WTC11 (cell line): ENCODE measurements around the gene BACE2. TPM values are rescaled to one million over a fixed set of nuclear protein-coding genes. Genes with fewer than 3 reads are reported as not detected.

Source experiments
- ATAC-seq: fragments of 200-7000 bp; cut with Tn5 transposase; 2 replicates; pipeline ENCODE4 v1.10.0; 2021; ENCODE audit warnings: mild to moderate bottlenecking, moderate library complexity
- CTCF ChIA-PET: fragments of 300-600 bp; sonication (Branson Sonifier 250); formaldehyde crosslinking; loops from one replicate; lab custom pipeline; 2021; ENCODE audit warnings: antibody characterized with exemption; lab: Charles Lee
- POLR2A ChIA-PET: fragments of 350-600 bp; sonication (Branson Sonifier 250); formaldehyde crosslinking; loops from one replicate; lab custom pipeline; 2021; ENCODE audit warnings: antibody characterized with exemption; lab: Charles Lee
- DNase-seq: peaks from one replicate; pipeline ENCODE4 v3.0.0; 2021; ENCODE audit warnings: low spot score
- H3K27ac Mint-ChIP-seq: 2 replicates; pipeline ENCODE4 v1.8.0; 2021; ENCODE audit warnings: mixed read lengths
- H3K27me3 Mint-ChIP-seq: 2 replicates; pipeline ENCODE4 v1.8.0; 2021; ENCODE audit warnings: low read depth, mild to moderate bottlenecking, moderate library complexity, mixed read lengths
- H3K36me3 Mint-ChIP-seq: 2 replicates; pipeline ENCODE4 v1.8.0; 2021; ENCODE audit warnings: mixed read lengths
- H3K4me1 Mint-ChIP-seq: 2 replicates; pipeline ENCODE4 v1.8.0; 2022; ENCODE audit warnings: mixed read lengths
- H3K4me3 Mint-ChIP-seq: 2 replicates; pipeline ENCODE4 v1.8.0; 2021; ENCODE audit warnings: mild to moderate bottlenecking, moderate library complexity, mixed read lengths
- H3K9me3 Mint-ChIP-seq: 2 replicates; pipeline ENCODE4 v1.8.0; 2021; ENCODE audit warnings: mixed read lengths
- AFF4 ChIP-seq: sonication (generic); formaldehyde crosslinking; IDR thresholded peaks from 2 replicates; pipeline ENCODE4 v1.8.1; 2023; ENCODE audit warnings: mild to moderate bottlenecking, missing genetic modification reagents, borderline replicate concordance
- ATF2 ChIP-seq: sonication (generic); formaldehyde crosslinking; IDR thresholded peaks from 2 replicates; pipeline ENCODE4 v1.8.1; 2022; ENCODE audit warnings: low read depth, missing genetic modification reagents, borderline replicate concordance
- CREB1 ChIP-seq: sonication (generic); formaldehyde crosslinking; IDR thresholded peaks from 2 replicates; pipeline ENCODE4 v1.8.0; 2023; ENCODE audit warnings: mild to moderate bottlenecking, missing genetic modification reagents
- EMX1 ChIP-seq: fragments of 250-450 bp; sonication (Bioruptor Pico); IDR thresholded peaks from 2 replicates; pipeline ENCODE4 v1.8.0; 2021; ENCODE audit warnings: mild to moderate bottlenecking
- FOXK1 ChIP-seq: sonication (generic); formaldehyde crosslinking; IDR thresholded peaks from 2 replicates; pipeline ENCODE4 v1.8.0; 2022; ENCODE audit warnings: mild to moderate bottlenecking, moderate library complexity, missing genetic modification reagents
- GABPB1 ChIP-seq: sonication (generic); formaldehyde crosslinking; IDR thresholded peaks from 2 replicates; pipeline ENCODE4 v1.8.1; 2023; ENCODE audit warnings: mild to moderate bottlenecking, missing genetic modification reagents
- JUN ChIP-seq: sonication (generic); formaldehyde crosslinking; IDR thresholded peaks from 2 replicates; pipeline ENCODE4 v1.8.0; 2023; ENCODE audit warnings: mild to moderate bottlenecking, missing genetic modification reagents
- MXD4 ChIP-seq: fragments of 250-450 bp; sonication (Bioruptor Pico); IDR thresholded peaks from 2 replicates; pipeline ENCODE4 v1.8.0; 2021; ENCODE audit warnings: mild to moderate bottlenecking, moderate library complexity, borderline replicate concordance
- NFYB ChIP-seq: sonication (generic); formaldehyde crosslinking; conservative IDR thresholded peaks from 2 replicates; pipeline ENCODE4 v1.8.0; 2022; ENCODE audit warnings: low read depth, missing genetic modification reagents
- RELA ChIP-seq: sonication (generic); formaldehyde crosslinking; IDR thresholded peaks from 2 replicates; pipeline ENCODE4 v1.8.1; 2022; ENCODE audit warnings: missing genetic modification reagents, mild to moderate bottlenecking, borderline replicate concordance
- RORB ChIP-seq: fragments of 250-450 bp; sonication (Bioruptor Pico); IDR thresholded peaks from 2 replicates; pipeline ENCODE4 v1.9.0; 2021; ENCODE audit warnings: mild to moderate bottlenecking
- SMAD3 ChIP-seq: sonication (generic); formaldehyde crosslinking; IDR thresholded peaks from 2 replicates; pipeline ENCODE4 v1.8.0; 2022; ENCODE audit warnings: missing genetic modification reagents, mild to moderate bottlenecking, borderline replicate concordance
- ZMAT4 ChIP-seq: fragments of 250-450 bp; sonication (Bioruptor Pico); IDR thresholded peaks from 2 replicates; pipeline ENCODE4 v1.9.0; 2021; ENCODE audit warnings: mild to moderate bottlenecking
- ZNF121 ChIP-seq: sonication (generic); formaldehyde crosslinking; IDR thresholded peaks from 2 replicates; pipeline ENCODE4 v1.8.0; 2023; ENCODE audit warnings: missing genetic modification reagents
- ZNF138 ChIP-seq: sonication (generic); formaldehyde crosslinking; conservative IDR thresholded peaks from 2 replicates; pipeline ENCODE4 v1.8.1; 2022; ENCODE audit warnings: mild to moderate bottlenecking, moderate library complexity, missing genetic modification reagents
- ZNF396 ChIP-seq: fragments of 250-450 bp; sonication (Bioruptor Pico); IDR thresholded peaks from 2 replicates; pipeline ENCODE4 v1.8.0; 2021; ENCODE audit warnings: mild to moderate bottlenecking, moderate library complexity, borderline replicate concordance
- ZNF423 ChIP-seq: fragments of 250-450 bp; sonication (Bioruptor Pico); IDR thresholded peaks from 2 replicates; pipeline ENCODE4 v2.1.2; 2022; ENCODE audit warnings: mild to moderate bottlenecking, moderate library complexity
- total RNA-seq: library from RNA; stranded (reverse); gene quantifications from 3 replicates; pipeline ENCODE4 v1.2.3, GENCODE V29; 2021
- TF ChIP-seq, protein P1 (sequence below): sonication (generic); formaldehyde crosslinking; IDR thresholded peaks from 2 replicates; pipeline ENCODE4 v1.8.0; 2022; ENCODE audit warnings: mild to moderate bottlenecking, missing genetic modification reagents
- TF ChIP-seq, protein P2 (sequence below): sonication (generic); formaldehyde crosslinking; IDR thresholded peaks from 2 replicates; pipeline ENCODE4 v1.8.1; 2023; ENCODE audit warnings: mild to moderate bottlenecking, missing genetic modification reagents

The BACE2 gene
- total RNA-seq, 1 experiment from 2014 or later, result 9.8 TPM

DNA sequence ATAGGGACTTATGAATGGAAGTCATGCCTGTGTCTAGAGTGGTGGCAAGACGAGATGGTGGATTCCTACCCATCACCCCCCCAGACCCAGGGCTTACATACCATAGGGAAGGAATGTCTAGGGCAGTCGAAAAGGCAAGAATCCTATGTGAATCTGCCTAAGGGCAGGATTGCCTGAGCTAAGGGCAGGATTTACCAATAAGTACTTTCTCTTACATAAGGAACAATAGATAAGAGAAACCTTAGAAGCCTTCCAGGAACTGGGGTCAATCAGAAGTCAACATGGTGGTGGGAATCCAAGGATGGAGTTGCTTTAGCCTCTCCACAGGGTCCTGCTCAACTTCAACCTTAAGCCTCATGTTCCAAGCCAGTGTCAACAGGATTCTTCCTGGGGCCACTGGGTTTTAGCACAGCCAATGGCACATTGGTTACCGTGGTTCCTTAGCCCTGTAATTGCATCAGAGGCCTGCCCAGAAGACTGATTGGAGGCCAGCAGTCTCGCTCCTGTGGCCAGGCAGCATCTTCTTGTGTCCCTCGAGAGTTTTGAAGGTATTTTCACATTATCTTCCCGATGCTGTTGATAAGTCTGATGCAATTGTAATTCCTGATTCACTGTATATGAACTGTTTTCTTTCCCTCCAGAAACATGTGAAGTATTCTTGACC lies 20.7 kb downstream of the BACE2 start:
- H3K36me3 Mint-ChIP-seq, result peaks cover 10% of the 10 kb centered on the region
- H3K9me3 Mint-ChIP-seq, result peaks cover 26% of the 10 kb centered on the region
- POLR2A ChIA-PET, result no interaction called here
- H3K4me1 Mint-ChIP-seq, result peaks cover 7% of the 10 kb centered on the region
- ATAC-seq, result no peak
- no peak for DNase-seq
- no peak overlapping the region for H3K27ac Mint-ChIP-seq
- CTCF ChIA-PET, result no interaction called here
- no peak overlapping the region for H3K4me3 Mint-ChIP-seq
- H3K27me3 Mint-ChIP-seq, result no peaks in the 10 kb centered on the region
- TF ChIP-seq, protein P1, sequence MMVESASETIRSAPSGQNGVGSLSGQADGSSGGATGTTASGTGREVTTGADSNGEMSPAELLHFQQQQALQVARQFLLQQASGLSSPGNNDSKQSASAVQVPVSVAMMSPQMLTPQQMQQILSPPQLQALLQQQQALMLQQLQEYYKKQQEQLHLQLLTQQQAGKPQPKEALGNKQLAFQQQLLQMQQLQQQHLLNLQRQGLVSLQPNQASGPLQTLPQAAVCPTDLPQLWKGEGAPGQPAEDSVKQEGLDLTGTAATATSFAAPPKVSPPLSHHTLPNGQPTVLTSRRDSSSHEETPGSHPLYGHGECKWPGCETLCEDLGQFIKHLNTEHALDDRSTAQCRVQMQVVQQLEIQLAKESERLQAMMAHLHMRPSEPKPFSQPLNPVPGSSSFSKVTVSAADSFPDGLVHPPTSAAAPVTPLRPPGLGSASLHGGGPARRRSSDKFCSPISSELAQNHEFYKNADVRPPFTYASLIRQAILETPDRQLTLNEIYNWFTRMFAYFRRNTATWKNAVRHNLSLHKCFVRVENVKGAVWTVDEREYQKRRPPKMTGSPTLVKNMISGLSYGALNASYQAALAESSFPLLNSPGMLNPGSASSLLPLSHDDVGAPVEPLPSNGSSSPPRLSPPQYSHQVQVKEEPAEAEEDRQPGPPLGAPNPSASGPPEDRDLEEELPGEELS, result no peak
- TF ChIP-seq ZMAT4 (CRISPR knock-in tag), result no peak
- no peak for TF ChIP-seq MXD4
- no peak for TF ChIP-seq SMAD3 (CRISPR knock-in tag)
- TF ChIP-seq FOXK1 (CRISPR knock-in tag), result no peak
- no peak for TF ChIP-seq ZNF138
- TF ChIP-seq NFYB (CRISPR knock-in tag), result no peak
- no peak for TF ChIP-seq RELA (CRISPR knock-in tag)
- TF ChIP-seq ZNF121 (CRISPR knock-in tag), result no peak
- no peak for TF ChIP-seq EMX1 (CRISPR knock-in tag)
- TF ChIP-seq, protein P2, sequence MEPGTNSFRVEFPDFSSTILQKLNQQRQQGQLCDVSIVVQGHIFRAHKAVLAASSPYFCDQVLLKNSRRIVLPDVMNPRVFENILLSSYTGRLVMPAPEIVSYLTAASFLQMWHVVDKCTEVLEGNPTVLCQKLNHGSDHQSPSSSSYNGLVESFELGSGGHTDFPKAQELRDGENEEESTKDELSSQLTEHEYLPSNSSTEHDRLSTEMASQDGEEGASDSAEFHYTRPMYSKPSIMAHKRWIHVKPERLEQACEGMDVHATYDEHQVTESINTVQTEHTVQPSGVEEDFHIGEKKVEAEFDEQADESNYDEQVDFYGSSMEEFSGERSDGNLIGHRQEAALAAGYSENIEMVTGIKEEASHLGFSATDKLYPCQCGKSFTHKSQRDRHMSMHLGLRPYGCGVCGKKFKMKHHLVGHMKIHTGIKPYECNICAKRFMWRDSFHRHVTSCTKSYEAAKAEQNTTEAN (CRISPR knock-in tag), result no peak
- no peak for TF ChIP-seq AFF4 (CRISPR knock-in tag)
- TF ChIP-seq RORB (CRISPR knock-in tag), result no peak
- TF ChIP-seq JUN, result no peak
- TF ChIP-seq ZNF396 (CRISPR knock-in tag), result no peak
- no peak for TF ChIP-seq ATF2 (CRISPR knock-in tag)
- TF ChIP-seq CREB1, result no peak
- no peak for TF ChIP-seq GABPB1 (CRISPR knock-in tag)
- TF ChIP-seq ZNF423, result no peak
